ENCODE results near the gene MEGF6.

The MEGF6 gene

DNA sequence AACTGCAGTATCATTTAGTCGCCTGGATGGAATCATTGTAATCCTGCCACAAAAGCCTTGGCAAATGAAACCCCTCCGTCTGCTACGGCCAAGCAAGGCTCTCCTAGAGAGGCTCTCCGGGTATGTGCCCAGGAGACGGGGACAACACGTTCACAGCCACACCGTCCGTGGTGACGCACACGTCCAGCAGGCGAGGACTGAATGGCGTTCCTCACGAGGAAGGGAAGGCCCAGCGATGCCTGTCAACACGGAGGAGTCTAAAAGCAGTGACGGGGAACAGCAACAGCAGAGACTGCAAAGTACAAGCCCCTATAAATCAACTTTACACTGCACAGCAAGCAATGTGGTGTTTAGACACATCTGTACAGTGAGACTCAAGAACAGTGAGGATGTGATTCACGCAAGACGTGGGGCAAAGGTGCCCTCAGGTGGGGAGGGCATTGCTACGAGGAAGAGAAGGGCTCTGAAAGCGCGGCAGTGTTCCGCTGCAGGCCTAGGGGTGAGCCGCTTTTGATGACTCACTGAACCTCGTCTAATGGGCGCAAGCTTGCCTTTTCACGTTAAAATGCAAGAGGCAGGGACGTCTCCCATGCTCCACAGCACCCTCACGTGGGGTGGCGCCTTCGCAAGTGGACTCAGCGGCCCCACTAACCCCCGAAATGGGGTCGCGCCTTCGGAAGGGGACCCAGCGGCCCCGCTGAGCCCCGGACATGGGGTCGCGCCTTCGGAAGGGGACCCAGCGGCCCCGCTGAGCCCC lies 31.8 kb upstream of the MEGF6 start:
- DNase-seq: no peak

DNA sequence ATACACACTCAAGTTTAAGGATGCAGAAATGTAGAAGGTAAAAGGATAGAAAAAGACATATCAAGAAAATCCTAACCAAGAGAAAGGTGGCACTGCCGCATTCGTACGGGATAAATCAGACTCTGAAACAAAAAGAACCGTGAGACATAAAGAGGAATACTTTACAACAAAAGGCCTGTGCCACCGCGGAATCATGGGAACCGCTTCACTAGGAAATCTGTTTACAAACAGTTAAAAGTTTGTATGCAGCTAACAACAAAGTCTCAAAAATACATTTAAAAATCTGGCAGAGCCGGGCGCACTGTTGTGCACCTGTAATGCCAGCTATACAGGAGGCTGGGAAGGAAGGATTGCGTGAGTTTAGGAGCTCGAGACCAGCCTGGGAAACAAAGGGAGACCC lies 30.5 kb upstream of the MEGF6 start:
- no peak for DNase-seq

DNA sequence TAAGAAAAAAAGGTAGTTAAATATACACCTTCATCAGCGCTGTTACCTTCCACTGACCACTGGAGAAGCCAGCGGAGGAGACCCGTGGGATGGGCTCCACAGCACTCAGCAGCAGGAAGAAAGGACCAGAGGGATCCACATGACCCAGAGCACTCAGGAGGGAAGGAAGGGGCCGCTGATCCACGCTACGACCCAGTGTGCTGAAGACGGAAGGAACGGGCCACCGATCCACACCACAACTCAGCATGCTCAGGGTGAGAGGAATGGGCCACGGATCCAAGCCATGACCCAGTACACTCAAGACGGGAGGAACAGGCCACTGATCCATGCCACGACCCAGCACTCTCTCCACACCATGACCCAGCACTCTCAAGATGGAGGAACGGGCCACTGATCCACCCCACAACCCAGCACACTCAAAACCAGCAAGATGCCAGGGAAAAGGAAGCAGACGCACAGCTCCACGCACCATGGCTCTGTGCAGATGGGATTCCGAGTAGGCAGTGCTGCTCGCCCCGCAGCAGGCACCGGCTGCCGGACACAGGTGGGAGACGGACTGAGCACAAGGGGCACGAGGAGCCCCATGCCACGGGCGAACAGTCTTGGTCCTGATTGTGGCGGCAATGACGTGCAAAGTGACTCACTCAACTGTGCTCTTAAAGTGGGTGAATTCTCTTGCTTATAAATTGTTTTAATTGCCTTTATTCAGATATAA lies 29.9 kb upstream of the MEGF6 start:
- no peak for DNase-seq

DNA sequence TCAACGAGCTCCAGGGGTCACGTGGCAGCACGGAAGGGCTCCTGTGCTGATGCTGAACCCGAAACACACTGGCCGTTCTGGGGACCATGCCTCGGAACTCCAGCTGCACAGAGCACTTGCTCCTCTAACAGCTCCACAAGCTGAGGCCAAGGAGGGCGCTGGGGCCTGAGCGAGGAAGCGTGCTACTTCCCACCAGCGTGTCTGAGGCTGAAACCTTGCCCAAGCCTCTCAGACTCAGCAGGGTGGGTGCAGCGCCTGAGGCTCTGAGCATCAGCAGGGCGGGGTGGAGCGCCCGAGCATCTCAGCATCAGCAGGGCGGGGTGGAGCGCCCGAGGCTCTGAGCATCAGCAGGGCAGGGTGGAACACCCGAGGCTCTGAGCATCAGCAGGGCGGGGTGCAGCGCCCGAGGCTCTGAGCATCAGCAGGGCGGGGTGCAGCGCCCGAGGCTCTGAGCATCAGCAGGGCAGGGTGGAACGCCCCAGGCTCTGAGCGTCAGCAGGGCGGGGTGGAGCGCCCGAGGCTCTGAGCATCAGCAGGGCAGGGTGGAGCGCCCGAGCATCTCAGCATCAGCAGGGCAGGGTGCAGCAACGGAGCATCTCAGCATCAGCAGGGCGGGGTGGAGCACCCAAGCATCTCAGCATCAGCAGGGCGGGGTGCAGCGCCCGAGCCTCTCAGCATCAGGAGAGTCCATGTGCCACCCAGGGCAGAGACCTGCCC lies 29.0 kb upstream of the MEGF6 start:
- DNase-seq: no peak

DNA sequence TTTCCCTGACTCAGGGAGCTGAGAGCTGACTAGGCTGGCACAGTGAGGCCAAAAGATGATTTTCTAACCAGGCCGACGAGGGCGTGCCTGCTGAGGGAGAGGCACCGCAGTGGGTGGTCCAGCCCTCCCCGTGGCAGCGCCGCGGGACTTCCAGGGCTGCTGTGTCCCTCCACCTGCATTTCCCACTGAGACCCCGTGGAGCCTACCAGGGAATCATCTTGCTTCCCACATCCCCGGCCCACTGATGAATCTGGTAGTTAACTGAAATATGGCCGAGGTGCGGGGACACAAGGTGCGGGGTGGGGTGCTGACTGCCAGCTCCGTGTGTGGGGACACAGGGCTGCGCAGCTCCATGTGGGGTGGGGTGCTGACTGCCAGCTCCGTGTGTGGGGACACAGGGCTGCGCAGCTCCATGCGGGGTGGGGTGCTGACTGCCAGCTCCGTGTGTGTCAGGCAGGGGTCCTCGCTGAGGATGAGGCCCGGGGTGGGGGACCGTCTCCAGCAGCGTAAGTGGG lies 28.1 kb upstream of the MEGF6 start:
- DNase-seq: no peak

DNA sequence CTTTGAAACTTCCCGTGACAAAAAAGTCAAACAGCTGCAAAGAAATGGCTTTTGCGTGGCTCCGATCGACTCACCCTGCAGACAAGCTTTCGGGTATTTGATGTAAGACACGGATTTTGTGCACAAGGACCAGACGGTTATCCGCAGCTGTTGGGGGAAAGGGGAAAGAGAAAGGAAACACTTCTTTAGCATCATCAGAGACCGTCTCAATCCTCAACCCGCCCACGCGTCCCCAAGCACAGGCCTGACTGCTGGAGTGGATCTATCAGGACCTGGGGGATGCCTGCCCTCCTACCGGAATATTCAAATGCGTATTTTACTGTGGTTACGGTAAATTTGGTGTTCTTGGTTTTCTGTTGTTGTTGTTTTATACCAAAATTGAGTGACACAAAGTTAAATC lies 27.4 kb upstream of the MEGF6 start:
- no peak for DNase-seq

DNA sequence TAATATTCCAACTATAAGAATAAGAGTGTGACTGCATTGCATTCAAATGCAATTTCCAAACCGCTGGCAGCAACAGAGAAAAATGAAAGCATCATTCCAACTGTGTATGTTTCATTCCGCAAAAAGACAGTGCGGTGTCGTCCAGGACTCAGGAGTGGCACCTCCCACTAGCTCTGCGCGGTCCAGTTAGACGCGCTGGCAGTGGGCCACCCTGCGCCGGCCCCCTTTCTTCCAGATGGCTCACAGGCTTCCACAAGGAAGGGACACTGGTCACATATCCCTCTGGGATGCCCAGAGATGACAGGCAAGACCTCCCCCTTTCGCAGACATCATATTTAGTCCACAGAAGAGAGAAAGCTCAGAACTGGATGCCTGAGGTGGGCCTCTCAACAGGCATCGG lies 26.7 kb upstream of the MEGF6 start:
- no peak for DNase-seq

DNA sequence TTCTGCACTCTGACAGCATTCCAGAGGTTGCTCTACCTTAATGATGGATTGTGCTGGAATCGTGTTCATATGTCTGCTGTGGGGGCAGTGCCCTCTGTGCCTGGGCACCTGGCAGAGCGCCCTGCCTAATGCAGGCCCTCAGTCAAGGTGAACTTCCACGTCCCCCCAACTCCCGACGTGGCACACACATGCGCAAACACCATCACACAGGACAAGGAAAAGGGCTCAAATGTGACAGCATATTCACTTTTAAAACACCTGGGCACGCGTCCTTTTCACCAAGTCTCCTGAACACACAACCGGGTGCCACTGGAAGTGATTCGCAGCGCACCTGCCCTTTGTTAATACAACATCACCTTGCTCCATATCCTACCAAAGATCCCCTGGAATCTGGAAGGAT lies 25.2 kb upstream of the MEGF6 start:
- no peak for DNase-seq

DNA sequence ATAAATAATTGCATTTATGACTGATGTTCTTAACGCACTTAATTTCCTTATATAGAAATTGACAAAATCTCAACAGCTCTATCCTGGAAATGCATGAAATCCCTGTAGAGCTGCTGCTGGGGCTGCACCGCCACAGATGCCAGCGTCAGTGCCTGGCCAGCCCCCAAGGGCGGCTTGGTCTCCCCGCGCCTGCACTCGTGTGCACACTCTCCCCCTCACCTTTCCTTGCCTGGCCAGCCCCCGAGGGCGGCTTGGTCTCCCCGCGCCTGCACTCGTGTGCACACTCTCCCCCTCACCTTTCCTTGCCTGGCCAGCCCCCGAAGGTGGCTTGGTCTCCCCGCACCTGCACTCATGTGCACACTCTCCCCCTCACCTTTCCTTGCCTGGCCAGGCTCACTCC lies 24.8 kb upstream of the MEGF6 start:
- no peak for DNase-seq

DNA sequence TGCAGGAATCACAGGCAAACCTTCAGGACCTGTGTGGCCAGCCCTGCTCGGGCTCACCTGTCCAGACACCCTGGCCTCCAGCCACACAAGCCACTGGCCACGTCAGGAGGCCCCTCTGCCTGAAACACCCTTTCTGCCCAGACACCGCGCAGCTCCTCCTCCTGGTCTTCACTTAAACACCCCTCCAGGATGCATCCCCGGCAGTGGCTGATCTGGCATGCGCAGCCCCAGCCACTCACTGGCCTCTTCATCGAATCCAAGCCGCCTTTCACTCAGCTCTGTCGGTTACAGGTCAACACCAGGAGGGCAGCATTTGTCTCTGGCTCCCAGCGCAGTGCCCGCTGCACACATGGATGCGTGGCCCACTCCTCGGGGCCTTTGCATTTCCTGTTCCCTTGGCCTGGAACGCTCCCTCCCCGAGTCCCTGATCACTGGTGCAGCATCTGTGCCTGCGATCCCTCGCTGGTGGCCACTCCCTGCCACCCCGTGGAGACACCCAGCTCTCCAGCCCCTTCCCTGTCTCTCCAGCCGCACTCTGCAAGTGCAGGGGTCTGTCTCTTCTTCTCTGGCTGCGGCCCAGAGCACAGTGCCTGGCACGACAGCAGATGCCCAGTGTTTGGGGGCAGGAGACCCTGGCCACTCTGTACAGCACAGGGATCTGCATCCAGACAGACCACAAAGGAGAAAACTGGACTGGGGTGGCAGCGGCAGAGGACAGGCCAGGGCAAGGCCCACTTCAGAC lies 22.9 kb upstream of the MEGF6 start:
- no peak for DNase-seq

DNA sequence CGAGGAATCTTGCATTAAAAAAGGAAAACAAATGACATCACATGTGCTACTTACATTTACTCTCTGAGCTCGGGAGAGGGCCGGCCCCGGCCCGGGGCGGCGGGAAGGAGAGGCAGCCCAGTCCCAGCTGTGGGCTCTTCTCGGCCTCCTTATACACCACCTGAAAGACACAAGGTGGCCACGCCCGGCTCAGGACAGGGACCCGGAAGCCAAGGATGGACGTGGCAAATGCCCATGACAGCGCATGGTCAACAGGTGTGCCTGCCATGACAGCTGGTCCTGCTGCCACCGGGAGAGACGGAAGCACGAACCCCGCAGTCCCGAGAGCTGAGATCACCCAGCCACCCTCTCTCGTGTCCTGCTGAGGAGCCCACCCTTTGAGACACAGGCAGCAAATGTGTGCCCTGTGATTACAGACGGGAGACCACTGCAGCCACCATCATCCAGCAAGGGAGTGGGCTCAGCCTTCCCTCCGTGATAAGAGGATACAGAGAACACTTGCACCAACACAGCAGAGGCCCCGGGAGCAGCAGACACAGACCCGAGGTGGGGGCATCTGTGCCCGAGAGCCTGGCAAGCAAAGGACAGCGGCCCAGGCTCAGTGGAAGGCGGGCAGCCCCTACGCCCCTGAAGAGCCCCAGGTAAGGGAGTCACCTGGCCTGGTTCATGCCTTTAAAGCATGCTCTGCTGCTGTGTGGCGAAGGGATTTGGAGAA lies 22.2 kb upstream of the MEGF6 start:
- DNase-seq: no peak

DNA sequence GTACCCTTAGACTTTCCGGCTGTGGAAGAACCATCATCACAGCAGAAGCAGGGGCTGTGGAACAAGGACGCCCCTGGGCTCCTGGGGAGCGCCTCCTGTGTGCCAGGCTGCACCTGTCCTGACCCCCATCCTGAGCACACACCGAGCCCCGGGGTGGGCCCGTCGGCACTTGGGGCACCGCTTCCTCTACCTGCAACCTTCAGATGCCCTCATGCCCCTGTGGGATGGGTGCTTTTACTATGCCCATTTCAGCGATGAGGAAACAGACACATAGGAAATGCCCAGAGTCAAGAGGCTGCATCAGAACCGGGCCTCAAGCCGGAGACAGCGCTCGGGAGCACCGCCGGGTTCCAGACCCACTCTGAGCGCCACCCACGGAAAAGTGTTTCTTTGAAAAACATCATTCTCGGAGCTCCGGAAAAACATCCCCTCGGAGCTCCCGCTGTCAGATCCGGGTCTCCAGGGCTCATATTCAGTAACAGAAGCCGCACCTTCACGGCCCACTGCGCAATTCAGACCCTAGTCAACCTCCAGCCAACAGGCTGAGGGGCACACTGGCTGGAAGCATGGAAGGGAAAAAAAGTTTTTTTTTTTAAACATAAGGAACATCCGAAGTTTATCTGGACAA lies 21.5 kb upstream of the MEGF6 start:
- DNase-seq: no peak

DNA sequence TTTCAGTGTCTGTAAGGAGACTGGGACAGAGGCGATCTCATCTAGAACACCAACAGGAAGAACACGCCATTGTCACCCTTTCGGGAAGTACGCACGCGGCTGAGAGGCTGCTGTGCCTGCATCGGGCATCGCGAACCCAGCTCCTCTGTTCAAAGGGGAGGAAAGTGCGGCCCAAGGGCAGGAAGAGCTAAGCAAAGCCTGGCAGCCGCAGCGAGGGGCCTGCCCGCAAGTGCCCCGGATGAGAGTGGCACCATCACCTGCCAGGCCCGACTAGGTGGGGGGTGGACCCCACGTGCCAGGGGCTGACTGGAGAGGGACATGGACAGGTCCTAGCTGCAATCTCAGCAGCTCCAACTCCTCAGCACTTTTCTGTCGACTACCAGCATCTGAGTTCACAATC lies 21.0 kb upstream of the MEGF6 start:
- no peak for DNase-seq

DNA sequence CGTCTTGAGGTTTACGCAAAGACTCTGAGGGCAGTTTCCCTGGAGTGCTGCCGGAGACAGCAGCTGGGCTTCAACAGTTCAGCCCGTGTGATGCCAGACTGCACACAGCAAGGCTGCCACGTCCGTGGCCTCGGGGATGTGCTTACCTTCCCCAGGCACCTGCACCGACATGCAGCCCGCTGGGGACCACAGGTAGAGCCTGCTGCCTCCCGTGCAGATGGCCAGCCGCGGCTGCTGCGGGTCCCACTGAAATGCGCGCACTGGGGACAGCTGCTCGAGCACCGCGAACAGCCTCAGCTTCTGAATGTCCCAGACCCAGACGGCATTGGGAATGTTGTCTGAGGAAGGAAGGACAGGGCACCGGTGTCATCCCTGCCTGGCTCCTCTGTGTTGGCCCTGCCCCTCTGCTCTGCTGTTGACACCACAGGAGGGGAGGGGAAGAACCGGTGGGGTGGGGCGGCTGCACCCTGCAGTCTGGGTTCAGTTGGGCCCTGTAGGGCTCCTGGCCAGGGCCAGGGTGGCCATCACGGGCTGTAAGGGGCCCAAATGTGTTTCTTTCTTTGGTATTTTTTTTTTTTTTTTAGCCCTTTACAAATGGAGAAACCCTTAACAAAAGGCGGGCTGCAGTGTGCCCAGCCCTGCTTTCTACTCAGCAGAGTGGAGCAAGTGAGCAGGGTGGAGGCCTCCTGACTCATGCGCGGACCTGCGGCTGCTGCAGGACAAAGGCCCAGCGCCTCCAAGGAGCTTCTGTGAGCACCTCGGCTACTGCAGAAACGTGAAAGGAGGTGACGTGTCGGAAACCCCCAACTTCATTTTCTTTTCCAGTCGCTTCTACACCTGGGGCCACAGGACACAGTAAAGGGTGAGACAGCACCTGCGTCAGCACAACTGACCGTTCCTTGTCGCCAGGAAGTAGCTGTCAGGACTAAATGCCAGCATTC lies 20.3 kb upstream of the MEGF6 start:
- DNase-seq: no peak

DNA sequence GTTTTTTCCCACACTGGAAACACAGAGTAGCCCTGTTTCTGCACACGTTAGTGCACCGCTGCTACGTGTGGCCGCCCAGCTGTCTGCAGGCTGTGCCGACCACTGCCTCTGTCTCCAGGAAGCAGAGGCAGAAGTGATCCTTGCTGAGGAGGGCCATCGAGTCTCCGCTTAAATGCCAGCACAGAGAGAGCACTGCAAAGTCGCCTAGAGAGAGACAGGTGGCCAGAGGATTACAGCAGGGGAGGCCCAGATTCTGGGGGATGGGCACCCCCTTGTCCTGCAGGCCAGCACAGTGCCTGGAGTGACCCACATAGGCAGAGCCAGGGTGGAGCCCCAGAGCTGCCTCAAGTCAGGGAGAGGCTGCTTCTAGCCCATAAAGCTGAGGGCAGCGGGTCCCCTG lies 19.6 kb upstream of the MEGF6 start:
- no peak for DNase-seq

DNA sequence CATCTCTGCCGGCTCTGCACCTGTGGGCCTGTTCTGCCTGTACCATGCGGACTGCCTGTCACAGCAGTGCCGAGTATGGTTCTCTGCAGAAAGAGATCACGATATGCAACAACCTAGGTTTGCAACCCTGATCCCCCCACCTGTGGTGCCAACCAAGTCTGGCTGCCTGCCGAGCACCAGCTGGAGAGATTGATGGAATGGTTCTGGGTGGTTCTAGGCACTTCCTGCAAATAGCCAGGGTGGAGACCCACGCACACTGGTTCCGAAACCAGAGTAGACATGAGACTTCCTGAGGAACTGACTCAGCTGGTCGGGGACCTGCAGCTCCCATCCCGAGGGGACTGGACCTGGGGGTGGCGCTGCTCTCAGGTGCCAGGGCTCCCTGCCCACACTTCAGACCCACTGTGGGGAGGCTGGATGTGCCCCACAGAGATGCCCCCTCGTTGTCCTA lies 18.9 kb upstream of the MEGF6 start:
- DNase-seq: no peak

DNA sequence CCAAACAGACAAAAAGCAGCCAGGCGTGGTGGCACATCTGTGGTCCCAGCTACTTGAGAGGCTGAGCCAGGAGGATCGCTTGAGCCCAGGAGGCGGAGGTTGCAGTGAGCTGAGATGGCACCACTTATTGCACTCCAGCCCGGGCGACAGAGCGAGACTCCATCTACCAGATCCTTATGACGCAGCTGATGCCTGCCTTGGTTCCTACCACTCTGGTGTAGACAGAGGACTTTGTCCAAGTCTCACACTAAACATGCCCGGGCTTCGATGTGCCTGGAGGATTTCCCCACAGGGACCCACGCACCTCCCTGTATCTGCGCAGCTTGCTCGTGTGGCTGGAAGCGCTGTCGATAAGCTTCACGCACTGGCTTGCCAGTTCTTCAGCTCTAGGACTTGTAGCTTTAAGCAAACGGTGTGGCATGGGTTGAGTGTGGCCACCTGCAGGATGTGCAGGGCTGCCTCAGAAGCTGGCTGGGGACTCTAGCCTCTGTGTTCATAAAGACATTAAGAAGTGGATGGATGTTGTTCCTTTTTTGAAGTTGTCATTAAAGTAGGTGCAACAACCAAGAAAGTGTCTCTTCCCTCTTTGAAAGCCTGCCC lies 18.4 kb upstream of the MEGF6 start:
- no peak for DNase-seq

DNA sequence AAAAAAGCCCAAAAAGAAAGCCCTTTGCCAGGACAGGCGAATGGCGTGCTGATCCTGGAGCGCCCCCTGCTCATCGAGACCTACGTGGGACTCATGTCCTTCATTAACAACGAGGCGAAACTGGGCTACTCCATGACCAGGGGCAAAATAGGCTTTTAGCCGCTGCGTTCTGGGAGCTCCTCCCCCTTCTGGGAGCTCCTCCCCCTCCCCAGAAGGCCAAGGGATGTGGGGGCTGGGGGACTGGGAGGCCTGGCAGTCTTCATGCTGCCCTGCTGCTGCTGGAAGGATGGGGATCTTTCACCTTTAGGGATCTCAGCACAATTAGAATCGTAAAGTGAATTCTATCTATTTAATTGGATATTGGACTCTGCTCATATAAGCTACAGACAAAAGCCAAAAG lies 17.1 kb upstream of the MEGF6 start:
- no peak for DNase-seq

DNA sequence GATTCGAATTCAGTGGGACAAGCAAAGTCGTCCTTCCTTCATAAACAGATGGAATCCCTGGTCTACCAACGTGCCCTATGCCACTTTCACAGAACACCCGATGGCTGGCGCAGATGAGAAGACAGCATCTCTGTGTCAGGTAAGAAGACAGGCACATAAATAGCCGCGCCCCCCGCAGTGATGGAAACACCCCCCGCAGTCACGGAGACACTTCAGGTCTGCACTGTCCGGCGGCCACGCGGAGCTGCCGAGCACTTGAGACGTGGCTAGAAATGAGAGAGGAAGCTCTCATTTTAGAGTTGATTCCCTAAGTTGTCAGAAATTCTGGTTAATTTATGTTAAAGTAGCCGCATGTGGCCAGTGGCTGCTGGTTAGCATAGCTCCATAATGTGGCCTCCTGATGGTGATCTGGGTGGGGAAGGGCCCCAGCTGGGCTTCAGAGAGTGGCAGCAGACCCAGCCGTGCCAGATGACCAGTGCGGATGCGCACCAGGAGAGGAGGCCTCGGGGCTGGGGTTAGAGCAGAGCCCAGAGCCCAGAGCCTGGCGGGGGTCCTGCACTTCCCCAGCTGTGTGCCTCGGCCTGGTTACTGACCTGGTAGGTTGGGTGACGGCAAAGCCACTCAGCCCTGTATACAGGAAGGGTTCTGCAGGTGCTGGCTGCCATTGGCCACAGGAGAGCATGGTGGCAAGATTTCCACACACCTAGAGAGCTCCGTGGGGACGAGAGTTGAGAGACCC lies 16.4 kb upstream of the MEGF6 start:
- no peak for DNase-seq

DNA sequence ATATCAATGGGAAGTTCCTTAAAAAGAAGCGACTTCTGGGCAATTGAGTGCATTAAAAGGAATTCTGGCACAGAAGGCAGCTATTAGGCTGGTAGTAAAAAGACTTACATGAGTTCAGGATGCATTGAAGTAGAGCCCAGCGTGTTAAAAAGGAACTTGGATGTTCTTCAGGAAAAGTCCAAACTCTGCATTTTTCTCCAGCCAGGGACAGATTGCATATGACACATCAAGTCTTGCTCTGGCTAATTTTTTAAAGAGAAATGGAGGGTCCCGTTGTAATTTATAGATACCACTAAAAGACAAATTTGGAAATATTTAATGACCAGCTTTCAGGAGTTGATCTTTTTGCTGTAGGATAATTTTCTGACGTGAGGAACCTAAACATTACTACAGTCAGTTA lies 14.7 kb upstream of the MEGF6 start:
- no peak for DNase-seq
